IMR-90 (cell line): ENCODE data around the gene PCDHB15. TPM values are rescaled to one million over a fixed set of nuclear protein-coding genes. Genes with fewer than 3 reads are reported as not detected.

Experiments
- ATAC-seq: fragments of 200-7000 bp; cut with Tn5 transposase; 2 replicates; pipeline ENCODE4 v1.9.1; 2020; ENCODE audit warnings: low read depth, mild to moderate bottlenecking, moderate library complexity
- BruUV-seq: library from RNA; stranded (reverse); fragments of 400-500 nt; replicated peaks from 2 replicates; lab custom pipeline; 2021; lab: Mats Ljungman, UMichigan
- CTCF ChIA-PET: fragments of 300-600 bp; formaldehyde crosslinking; extraction: SDS; loops from one replicate; lab custom pipeline; 2021; ENCODE audit warnings: antibody characterized with exemption; lab: Yijun Ruan, JAX
- POLR2A ChIA-PET: fragments of 300-600 bp; sonication (Branson Sonifier 250); formaldehyde crosslinking; loops from one replicate; lab custom pipeline; 2022; ENCODE audit warnings: antibody characterized with exemption; ENCODE audit not compliant: unreplicated experiment; lab: Charles Lee
- DNase-seq: peaks from one replicate; pipeline ENCODE4 v3.0.0; 2013
- H2AFZ ChIP-seq: replicated peaks from 2 replicates; pipeline ENCODE3; 2013; ENCODE audit warnings: low read length, mild to moderate bottlenecking; ENCODE audit not compliant: poor library complexity
- H2AK5ac ChIP-seq: 2 replicates; pipeline ENCODE4 v1.6.1; 2013; ENCODE audit warnings: low read depth, low read length, inconsistent platforms
- H2AK9ac ChIP-seq: replicated peaks from 2 replicates; pipeline ENCODE3; 2013; ENCODE audit warnings: mild to moderate bottlenecking, low read depth, low read length, moderate library complexity; ENCODE audit not compliant: poor library complexity
- H2BK120ac ChIP-seq: 2 replicates; pipeline ENCODE4 v1.6.1; 2013; ENCODE audit warnings: low read depth, low read length, inconsistent platforms
- H2BK15ac ChIP-seq: 3 replicates; pipeline ENCODE4 v1.6.1; 2013; ENCODE audit warnings: low read depth, low read length, inconsistent platforms
- H2BK20ac ChIP-seq: 2 replicates; pipeline ENCODE4 v1.6.1; 2013; ENCODE audit warnings: low read depth, mild to moderate bottlenecking, inconsistent platforms, low read length, moderate library complexity
- H2BK5ac ChIP-seq: 2 replicates; pipeline ENCODE4 v1.6.1; 2013; ENCODE audit warnings: mild to moderate bottlenecking, low read depth, low read length, inconsistent platforms; ENCODE audit not compliant: poor library complexity, severe bottlenecking
- H3K14ac ChIP-seq: replicated peaks from 2 replicates; pipeline ENCODE4 v1.6.1; 2013; ENCODE audit warnings: low read depth, low read length, inconsistent platforms
- H3K18ac ChIP-seq: 2 replicates; pipeline ENCODE4 v1.6.1; 2013; ENCODE audit warnings: low read depth, low read length, control low read depth
- H3K23ac ChIP-seq: 2 replicates; pipeline ENCODE4 v1.6.1; 2013; ENCODE audit warnings: low read depth, low read length, inconsistent platforms
- H3K27ac ChIP-seq: 2 replicates; pipeline ENCODE4 v1.5.1; 2013; ENCODE audit warnings: mild to moderate bottlenecking, control low read depth, low read length; ENCODE audit not compliant: insufficient read depth
- H3K27me3 ChIP-seq: 2 replicates; pipeline ENCODE4 v1.6.1; 2013; ENCODE audit warnings: low read length; ENCODE audit not compliant: control insufficient read depth, insufficient read depth
- H3K36me3 ChIP-seq: 2 replicates; pipeline ENCODE4 v1.6.1; 2013; ENCODE audit warnings: low read length, mixed read lengths; ENCODE audit not compliant: control insufficient read depth, insufficient read depth
- H3K4ac ChIP-seq: 2 replicates; pipeline ENCODE4 v1.6.1; 2013; ENCODE audit warnings: low read depth, low read length, inconsistent platforms
- H3K4me1 ChIP-seq: 2 replicates; pipeline ENCODE4 v1.6.1; 2013; ENCODE audit warnings: low read length, mixed read lengths; ENCODE audit not compliant: control insufficient read depth, insufficient read depth
- H3K4me2 ChIP-seq: 2 replicates; pipeline ENCODE4 v1.6.1; 2013; ENCODE audit warnings: low read depth, mild to moderate bottlenecking, control low read depth, low read length, moderate library complexity
- H3K4me3 ChIP-seq: 2 replicates; pipeline ENCODE4 v1.5.1; 2013; ENCODE audit warnings: low read depth, mild to moderate bottlenecking, control low read depth, low read length, moderate library complexity; ENCODE audit not compliant: insufficient read depth
- H3K56ac ChIP-seq: 2 replicates; pipeline ENCODE4 v1.6.1; 2013; ENCODE audit warnings: low read length, inconsistent platforms; ENCODE audit not compliant: insufficient read depth; ENCODE audit errors: extremely low read depth
- H3K79me1 ChIP-seq, 2 experiments: 2 replicates each; pipeline ENCODE4 v1.6.1; 2013; ENCODE audit warnings: low read length in 2 of 2, inconsistent platforms in 1 of 2, low read depth in 1 of 2
- H3K9ac ChIP-seq: 2 replicates; pipeline ENCODE4 v1.6.1; 2013; ENCODE audit warnings: low read depth, low read length, control low read depth
- H3K9me1 ChIP-seq: 2 replicates; pipeline ENCODE4 v1.6.1; 2013; ENCODE audit warnings: low read length, inconsistent platforms; ENCODE audit not compliant: insufficient read depth
- H3K9me3 ChIP-seq: 2 replicates; pipeline ENCODE4 v1.6.1; 2013; ENCODE audit warnings: low read length; ENCODE audit not compliant: control insufficient read depth, insufficient read depth
- H4K20me1 ChIP-seq: 2 replicates; pipeline ENCODE4 v1.6.1; 2013; ENCODE audit warnings: low read length, inconsistent platforms; ENCODE audit not compliant: insufficient read depth
- H4K5ac ChIP-seq: 2 replicates; pipeline ENCODE4 v1.6.1; 2013; ENCODE audit warnings: mild to moderate bottlenecking, low read depth, low read length, control low read depth
- H4K8ac ChIP-seq, 2 experiments: 2 replicates each; pipeline ENCODE4 v1.6.1; 2013; ENCODE audit warnings: low read depth in 2 of 2, low read length in 2 of 2, control low read depth in 1 of 2, inconsistent platforms in 1 of 2
- H4K91ac ChIP-seq: 2 replicates; pipeline ENCODE4 v1.6.1; 2013; ENCODE audit warnings: low read depth, low read length, inconsistent platforms; ENCODE audit not compliant: insufficient read depth
- BHLHE40 ChIP-seq: fragments of 150-350 bp; IDR thresholded peaks from 2 replicates; pipeline ENCODE4 v1.6.1; 2016; ENCODE audit warnings: mild to moderate bottlenecking, low read depth, low read length
- CEBPB ChIP-seq: IDR thresholded peaks from 2 replicates; pipeline ENCODE4 v1.6.1; 2012; ENCODE audit warnings: low read depth, low read length, improper control_type of control experiment
- CHD1 ChIP-seq: IDR thresholded peaks from 2 replicates; pipeline ENCODE4 v1.6.1; 2012; ENCODE audit warnings: low read depth, low read length, improper control_type of control experiment
- MAFK ChIP-seq: IDR thresholded peaks from 2 replicates; pipeline ENCODE4 v1.6.1; 2012; ENCODE audit warnings: low read depth, low read length, improper control_type of control experiment
- MAZ ChIP-seq: IDR thresholded peaks from 2 replicates; pipeline ENCODE4 v1.6.1; 2012; ENCODE audit warnings: low read depth, mild to moderate bottlenecking, low read length, improper control_type of control experiment, moderate library complexity, borderline replicate concordance
- MXI1 ChIP-seq: IDR thresholded peaks from 2 replicates; pipeline ENCODE4 v1.6.1; 2012; ENCODE audit warnings: low read depth, mild to moderate bottlenecking, low read length, moderate library complexity, borderline replicate concordance
- NFE2L2 ChIP-seq: fragments of 150-350 bp; IDR thresholded peaks from 2 replicates; pipeline ENCODE4 v1.6.1; 2016; ENCODE audit warnings: low read depth, mild to moderate bottlenecking, low read length
- POLR2A ChIP-seq: IDR thresholded peaks from 2 replicates; pipeline ENCODE4 v1.6.1; 2012; ENCODE audit warnings: mild to moderate bottlenecking, low read depth, low read length
- RAD21 ChIP-seq: IDR thresholded peaks from 2 replicates; pipeline ENCODE4 v1.6.1; 2012; ENCODE audit warnings: low read length, improper control_type of control experiment
- RCOR1 ChIP-seq: IDR thresholded peaks from 2 replicates; pipeline ENCODE4 v1.6.1; 2012; ENCODE audit warnings: mild to moderate bottlenecking, low read length, improper control_type of control experiment; ENCODE audit not compliant: insufficient replicate concordance
- RFX5 ChIP-seq: IDR thresholded peaks from 2 replicates; pipeline ENCODE4 v1.8.0; 2012; ENCODE audit warnings: low read depth, mild to moderate bottlenecking, low read length, moderate library complexity
- WGBS, 2 experiments: methylation state at CpG; one replicate each; pipeline versions ENCODE4 v1.1.5 to v1.1.7; 2013; ENCODE audit warnings: missing lambda C conversion rate in 2 of 2; ENCODE audit not compliant: insufficient read length in 1 of 2; ENCODE audit errors: extremely low coverage in 2 of 2; 5-methylcytosine and 5-hydroxymethylcytosine counted together
- dilution Hi-C: fragments of 300-500 bp; cut with HindIII; formaldehyde crosslinking; loops from one replicate; pipeline ENCODE4 v1.14.3; 2018; ENCODE audit warnings: low sequenced_read_pairs; ENCODE audit not compliant: unreplicated experiment
- in situ Hi-C: fragments of 300-500 bp; cut with MboI; formaldehyde crosslinking; loops from 3 replicates; pipeline ENCODE4 v1.14.3; 2019; ENCODE audit warnings: low sequenced_read_pairs, inconsistent platforms, mixed read lengths
- intact Hi-C: fragments of 100-400 bp; cut with micrococcal nuclease; formaldehyde crosslinking; loops from 2 replicates; pipeline ENCODE4 v1.10.0; 2022
- polyA plus RNA-seq, 3 experiments: library from polyadenylated mRNA; depleted of rRNA; stranded (reverse); fragments of >200 nt; gene quantifications; 2 replicates each; pipeline ENCODE4 v1.2.3, GENCODE V29; 2012; ENCODE audit warnings: low replicate concordance in 1 of 3
- total RNA-seq: library from RNA; depleted of rRNA; stranded (reverse); fragments of >200 nt; gene quantifications from 2 replicates; pipeline ENCODE4 v1.2.3, GENCODE V29; 2012
- TF ChIP-seq, protein P1 (sequence below): conservative IDR thresholded peaks from 2 replicates; pipeline ENCODE4 v1.5.1; 2012; ENCODE audit warnings: mild to moderate bottlenecking, low read depth, low read length, improper control_type of control experiment
- TF ChIP-seq, protein P2 (sequence below): fragments of 150-350 bp; IDR thresholded peaks from 2 replicates; pipeline ENCODE4 v1.6.1; 2017; ENCODE audit warnings: mild to moderate bottlenecking, antibody characterized with exemption, low read length, low read depth
- TF ChIP-seq, protein P3 (sequence below): fragments of 150-350 bp; IDR thresholded peaks from 2 replicates; pipeline ENCODE4 v1.6.1; 2016; ENCODE audit warnings: low read depth, mild to moderate bottlenecking, low read length, moderate library complexity, borderline replicate concordance

Gene PCDHB15
- total and polyA plus RNA-seq, 2 of the 4 experiments (the other 2 are of a cell fraction) = 0.17 to 0.18 TPM

DNA sequence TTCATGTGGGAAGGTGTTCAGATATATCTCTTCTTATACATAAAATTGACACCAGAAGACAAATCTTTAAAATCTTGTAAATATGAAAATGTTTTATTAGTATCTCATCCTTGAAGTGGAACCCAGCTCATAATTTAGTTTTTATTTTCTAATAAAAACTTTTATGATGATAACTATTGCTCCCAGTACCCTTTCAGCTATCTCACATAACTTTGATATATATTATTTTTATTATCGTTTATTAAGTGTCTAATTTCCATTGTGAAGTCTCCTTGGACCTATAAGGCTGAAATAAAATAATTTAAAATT, 16.0 kb downstream of the PCDHB15 start:
- Histone ChIP-seq H4K5ac (no peak overlapping the region), H2AFZ (no peak overlapping the region), H2AK5ac (no peak overlapping the region), H3K9me1 (no peaks in the 10 kb centered on the region), H2BK20ac (no peak overlapping the region), H3K9me3 (peaks cover 48% of the 10 kb centered on the region), H4K91ac (no peak overlapping the region), H3K4me2 (no peak overlapping the region), H4K8ac (no peak overlapping the region), H3K79me1 (no peaks in the 10 kb centered on the region), H3K56ac (no peak overlapping the region), H4K20me1 (no peaks in the 10 kb centered on the region), H3K4ac (no peak overlapping the region), H3K27me3 (no peaks in the 10 kb centered on the region), H3K4me1 (no peaks in the 10 kb centered on the region), H3K4me3 (no peak overlapping the region), H3K27ac (no peak overlapping the region), H2BK15ac (no peak overlapping the region), H2BK5ac (no peak overlapping the region), H2AK9ac (no peak overlapping the region), H3K18ac (no peak overlapping the region), H3K23ac (no peak overlapping the region), H2BK120ac (no peak overlapping the region), H3K9ac (no peak overlapping the region), H3K14ac (no peak overlapping the region), H3K36me3 (no peaks in the 10 kb centered on the region)
- WGBS, 2 experiments = no CpG with 5 or more reads among the region's 1 CpG
- ATAC-seq = no peak
- intact Hi-C loops (no loop called here), in situ Hi-C loops (no loop called here), dilution Hi-C loops (no loop called here)
- ChIA-PET POLR2A (no interaction called here), CTCF (no interaction called here)
- BruUV-seq = no TSS peak
- TF ChIP-seq MAZ (no peak), MXI1 (no peak), CHD1 (no peak), CEBPB (no peak), RCOR1 (no peak), NFE2L2 (no peak), RFX5 (no peak), MAFK (no peak), RAD21 (no peak), BHLHE40 (no peak), POLR2A (no peak)
- TF ChIP-seq, protein P1, sequence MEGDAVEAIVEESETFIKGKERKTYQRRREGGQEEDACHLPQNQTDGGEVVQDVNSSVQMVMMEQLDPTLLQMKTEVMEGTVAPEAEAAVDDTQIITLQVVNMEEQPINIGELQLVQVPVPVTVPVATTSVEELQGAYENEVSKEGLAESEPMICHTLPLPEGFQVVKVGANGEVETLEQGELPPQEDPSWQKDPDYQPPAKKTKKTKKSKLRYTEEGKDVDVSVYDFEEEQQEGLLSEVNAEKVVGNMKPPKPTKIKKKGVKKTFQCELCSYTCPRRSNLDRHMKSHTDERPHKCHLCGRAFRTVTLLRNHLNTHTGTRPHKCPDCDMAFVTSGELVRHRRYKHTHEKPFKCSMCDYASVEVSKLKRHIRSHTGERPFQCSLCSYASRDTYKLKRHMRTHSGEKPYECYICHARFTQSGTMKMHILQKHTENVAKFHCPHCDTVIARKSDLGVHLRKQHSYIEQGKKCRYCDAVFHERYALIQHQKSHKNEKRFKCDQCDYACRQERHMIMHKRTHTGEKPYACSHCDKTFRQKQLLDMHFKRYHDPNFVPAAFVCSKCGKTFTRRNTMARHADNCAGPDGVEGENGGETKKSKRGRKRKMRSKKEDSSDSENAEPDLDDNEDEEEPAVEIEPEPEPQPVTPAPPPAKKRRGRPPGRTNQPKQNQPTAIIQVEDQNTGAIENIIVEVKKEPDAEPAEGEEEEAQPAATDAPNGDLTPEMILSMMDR = no peak
- TF ChIP-seq, protein P2, sequence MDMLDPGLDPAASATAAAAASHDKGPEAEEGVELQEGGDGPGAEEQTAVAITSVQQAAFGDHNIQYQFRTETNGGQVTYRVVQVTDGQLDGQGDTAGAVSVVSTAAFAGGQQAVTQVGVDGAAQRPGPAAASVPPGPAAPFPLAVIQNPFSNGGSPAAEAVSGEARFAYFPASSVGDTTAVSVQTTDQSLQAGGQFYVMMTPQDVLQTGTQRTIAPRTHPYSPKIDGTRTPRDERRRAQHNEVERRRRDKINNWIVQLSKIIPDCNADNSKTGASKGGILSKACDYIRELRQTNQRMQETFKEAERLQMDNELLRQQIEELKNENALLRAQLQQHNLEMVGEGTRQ = no peak
- TF ChIP-seq, protein P3, sequence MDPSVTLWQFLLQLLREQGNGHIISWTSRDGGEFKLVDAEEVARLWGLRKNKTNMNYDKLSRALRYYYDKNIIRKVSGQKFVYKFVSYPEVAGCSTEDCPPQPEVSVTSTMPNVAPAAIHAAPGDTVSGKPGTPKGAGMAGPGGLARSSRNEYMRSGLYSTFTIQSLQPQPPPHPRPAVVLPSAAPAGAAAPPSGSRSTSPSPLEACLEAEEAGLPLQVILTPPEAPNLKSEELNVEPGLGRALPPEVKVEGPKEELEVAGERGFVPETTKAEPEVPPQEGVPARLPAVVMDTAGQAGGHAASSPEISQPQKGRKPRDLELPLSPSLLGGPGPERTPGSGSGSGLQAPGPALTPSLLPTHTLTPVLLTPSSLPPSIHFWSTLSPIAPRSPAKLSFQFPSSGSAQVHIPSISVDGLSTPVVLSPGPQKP = no peak
- DNase-seq = no peak
